Activated T-cell treated with anti-CD3 and anti-CD28 coated beads, Interleukin-2, amount 50 U/mL, for 24 hours (primary cell): Measurements from ENCODE around the gene IL1RAP.

Source experiments
- DNase-seq: peaks from one replicate; pipeline ENCODE4 v3.0.0-alpha.2; 2020
- H3K27ac Mint-ChIP-seq: 2 replicates; pipeline ENCODE4 v1.8.0; 2020; ENCODE audit warnings: mild to moderate bottlenecking, mixed read lengths
- H3K27me3 Mint-ChIP-seq: 2 replicates; pipeline ENCODE4 v1.8.0; 2020; ENCODE audit warnings: mixed read lengths
- H3K36me3 Mint-ChIP-seq: 2 replicates; pipeline ENCODE4 v1.8.0; 2020; ENCODE audit warnings: low read depth, mixed read lengths
- H3K4me1 Mint-ChIP-seq: 2 replicates; pipeline ENCODE4 v1.8.0; 2020; ENCODE audit warnings: low read depth, mixed read lengths
- H3K4me3 Mint-ChIP-seq: 2 replicates; pipeline ENCODE4 v1.8.0; 2020; ENCODE audit warnings: mild to moderate bottlenecking, moderate library complexity, mixed read lengths
- H3K9me3 Mint-ChIP-seq: 2 replicates; pipeline ENCODE4 v1.8.0; 2020; ENCODE audit warnings: mixed read lengths

Gene IL1RAP

GRCh38 chr3:190686011-190686410, 172.1 kb downstream of the IL1RAP start:
- Mint-ChIP-seq H3K4me3 (no peak overlapping the region), H3K9me3 (no peaks in the 10 kb centered on the region), H3K4me1 (no peaks in the 10 kb centered on the region), H3K36me3 (no peaks in the 10 kb centered on the region), H3K27ac (no peak overlapping the region), H3K27me3 (peaks cover 25% of the 10 kb centered on the region)
- DNase-seq: no peak

- Mint-ChIP-seq H3K36me3 (no peaks in the 10 kb centered on the region), H3K9me3 (no peaks in the 10 kb centered on the region), H3K27me3 (peaks cover 26% of the 10 kb centered on the region), H3K27ac (no peak overlapping the region), H3K4me1 (no peaks in the 10 kb centered on the region), H3K4me3 (no peak overlapping the region)
- DNase-seq: no peak
These were observed 176.4 kb downstream of the IL1RAP start for GRCh38 chr3:190690246-190690645.

- no peak overlapping the region for H3K4me3 Mint-ChIP-seq
- H3K27me3 Mint-ChIP-seq: peaks cover 38% of the 10 kb centered on the region
- no peak for DNase-seq
- no peaks in the 10 kb centered on the region for H3K36me3 Mint-ChIP-seq
- H3K27ac Mint-ChIP-seq: no peak overlapping the region
- no peaks in the 10 kb centered on the region for H3K9me3 Mint-ChIP-seq
- H3K4me1 Mint-ChIP-seq: no peaks in the 10 kb centered on the region
These were observed 178.4 kb downstream of the IL1RAP start for GRCh38 chr3:190692256-190692655.

GRCh38 chr3:190694335-190695001, 180.6 kb downstream of the IL1RAP start:
- H3K27ac Mint-ChIP-seq: no peak overlapping the region
- no peak overlapping the region for H3K4me3 Mint-ChIP-seq
- H3K27me3 Mint-ChIP-seq: peaks cover 40% of the 10 kb centered on the region

GRCh38 chr3:190695225-190695624, 181.3 kb downstream of the IL1RAP start:
- Mint-ChIP-seq H3K27me3 (peaks cover 44% of the 10 kb centered on the region), H3K4me3 (no peak overlapping the region)
- no peak for DNase-seq

More at GRCh38 chr3:190694335-190695001, 180.6 kb downstream of the IL1RAP start:
- no peaks in the 10 kb centered on the region for H3K36me3 Mint-ChIP-seq
- no peak for DNase-seq
- no peaks in the 10 kb centered on the region for H3K4me1 Mint-ChIP-seq
- H3K9me3 Mint-ChIP-seq: no peaks in the 10 kb centered on the region

GRCh38 chr3:190695994-190696393, 182.1 kb downstream of the IL1RAP start:
- H3K9me3 Mint-ChIP-seq: no peaks in the 10 kb centered on the region
- H3K27ac Mint-ChIP-seq: no peak overlapping the region
- H3K4me1 Mint-ChIP-seq: no peaks in the 10 kb centered on the region
- H3K36me3 Mint-ChIP-seq: no peaks in the 10 kb centered on the region
- H3K4me3 Mint-ChIP-seq: no peak overlapping the region
- peaks cover 46% of the 10 kb centered on the region for H3K27me3 Mint-ChIP-seq
- no peak for DNase-seq

More at GRCh38 chr3:190695225-190695624, 181.3 kb downstream of the IL1RAP start:
- H3K4me1 Mint-ChIP-seq: no peaks in the 10 kb centered on the region
- H3K36me3 Mint-ChIP-seq: no peaks in the 10 kb centered on the region
- no peak overlapping the region for H3K27ac Mint-ChIP-seq
- H3K9me3 Mint-ChIP-seq: no peaks in the 10 kb centered on the region

GRCh38 chr3:190696777-190697501, 183.1 kb downstream of the IL1RAP start:
- H3K4me1 Mint-ChIP-seq: no peaks in the 10 kb centered on the region
- H3K4me3 Mint-ChIP-seq: no peak overlapping the region
- peaks cover 55% of the 10 kb centered on the region for H3K27me3 Mint-ChIP-seq
- DNase-seq: no peak
- H3K9me3 Mint-ChIP-seq: no peaks in the 10 kb centered on the region
- H3K36me3 Mint-ChIP-seq: no peaks in the 10 kb centered on the region
- H3K27ac Mint-ChIP-seq: no peak overlapping the region

- no peak overlapping the region for H3K27ac Mint-ChIP-seq
- H3K36me3 Mint-ChIP-seq: no peaks in the 10 kb centered on the region
- H3K4me1 Mint-ChIP-seq: no peaks in the 10 kb centered on the region
- no peaks in the 10 kb centered on the region for H3K9me3 Mint-ChIP-seq
- H3K27me3 Mint-ChIP-seq: peaks cover 60% of the 10 kb centered on the region
- no peak for DNase-seq
- H3K4me3 Mint-ChIP-seq: no peak overlapping the region
These were observed 183.6 kb downstream of the IL1RAP start for GRCh38 chr3:190697502-190697830.

GRCh38 chr3:190697901-190698300, 184.0 kb downstream of the IL1RAP start:
- Mint-ChIP-seq H3K36me3 (no peaks in the 10 kb centered on the region), H3K9me3 (no peaks in the 10 kb centered on the region), H3K4me1 (no peaks in the 10 kb centered on the region), H3K4me3 (no peak overlapping the region), H3K27ac (no peak overlapping the region), H3K27me3 (peaks cover 61% of the 10 kb centered on the region)
- no peak for DNase-seq

GRCh38 chr3:190699776-190700175, 185.9 kb downstream of the IL1RAP start:
- Mint-ChIP-seq H3K4me3 (no peak overlapping the region), H3K27ac (no peak overlapping the region), H3K9me3 (no peaks in the 10 kb centered on the region), H3K27me3 (peaks cover 68% of the 10 kb centered on the region), H3K36me3 (no peaks in the 10 kb centered on the region), H3K4me1 (no peaks in the 10 kb centered on the region)
- no peak for DNase-seq

GRCh38 chr3:190701096-190701532, 187.2 kb downstream of the IL1RAP start:
- Mint-ChIP-seq H3K4me3 (no peak overlapping the region), H3K4me1 (no peaks in the 10 kb centered on the region), H3K27ac (no peak overlapping the region), H3K36me3 (no peaks in the 10 kb centered on the region), H3K9me3 (no peaks in the 10 kb centered on the region), H3K27me3 (peaks cover 56% of the 10 kb centered on the region)
- DNase-seq: no peak

- Mint-ChIP-seq H3K4me1 (peaks cover 6% of the 10 kb centered on the region), H3K27me3 (peaks cover 20% of the 10 kb centered on the region), H3K9me3 (no peaks in the 10 kb centered on the region), H3K27ac (no peak overlapping the region), H3K36me3 (no peaks in the 10 kb centered on the region), H3K4me3 (no peak overlapping the region)
- DNase-seq: no peak
These were observed 192.7 kb downstream of the IL1RAP start for GRCh38 chr3:190706582-190706981.
